ENCODE measurements around the gene RAB11FIP5.

- TF ChIP-seq CTCF (IDR thresholded peaks at IDR 0.05) (no peak), POLR2A (IDR thresholded peaks at IDR 0.05) (no peak), EP300 (IDR thresholded peaks at IDR 0.05) (no peak)
Observed at GRCh38 chr2:73088211-73088610, 24.5 kb downstream of the RAB11FIP5 start.
